NCI-H82 (cell line): ENCODE data around the gene KIRREL3.
"Not testable (repeated sequence)": the region's sequence is repeated elsewhere in the genome, so short reads cannot be mapped to it uniquely, and the experiment has no call there.

Source experiments
- DNase-seq: peaks from one replicate; lab custom pipeline; 2025; lab: John Stamatoyannopoulos, UW

KIRREL3 gene

DNA sequence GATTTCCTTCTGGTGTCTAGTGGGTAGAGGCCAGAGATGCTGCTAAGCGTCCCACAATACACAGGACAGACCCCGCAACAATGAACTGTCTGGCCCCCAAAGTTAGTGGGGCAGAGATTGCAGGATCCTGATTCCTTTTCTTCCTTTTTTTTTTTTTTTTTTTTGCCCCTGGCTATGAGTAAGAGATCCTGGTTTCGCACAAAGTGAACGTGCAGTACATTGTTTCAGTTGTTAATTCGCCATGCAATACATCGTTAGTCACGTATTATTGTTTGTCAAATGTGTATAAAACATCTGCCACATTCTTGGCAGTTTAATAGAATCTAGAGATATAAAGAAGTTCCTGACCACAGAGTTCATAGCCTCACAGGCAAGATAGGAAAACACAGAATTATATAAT, 624.8 kb downstream of the KIRREL3 start:
- no peak for DNase-seq

DNA sequence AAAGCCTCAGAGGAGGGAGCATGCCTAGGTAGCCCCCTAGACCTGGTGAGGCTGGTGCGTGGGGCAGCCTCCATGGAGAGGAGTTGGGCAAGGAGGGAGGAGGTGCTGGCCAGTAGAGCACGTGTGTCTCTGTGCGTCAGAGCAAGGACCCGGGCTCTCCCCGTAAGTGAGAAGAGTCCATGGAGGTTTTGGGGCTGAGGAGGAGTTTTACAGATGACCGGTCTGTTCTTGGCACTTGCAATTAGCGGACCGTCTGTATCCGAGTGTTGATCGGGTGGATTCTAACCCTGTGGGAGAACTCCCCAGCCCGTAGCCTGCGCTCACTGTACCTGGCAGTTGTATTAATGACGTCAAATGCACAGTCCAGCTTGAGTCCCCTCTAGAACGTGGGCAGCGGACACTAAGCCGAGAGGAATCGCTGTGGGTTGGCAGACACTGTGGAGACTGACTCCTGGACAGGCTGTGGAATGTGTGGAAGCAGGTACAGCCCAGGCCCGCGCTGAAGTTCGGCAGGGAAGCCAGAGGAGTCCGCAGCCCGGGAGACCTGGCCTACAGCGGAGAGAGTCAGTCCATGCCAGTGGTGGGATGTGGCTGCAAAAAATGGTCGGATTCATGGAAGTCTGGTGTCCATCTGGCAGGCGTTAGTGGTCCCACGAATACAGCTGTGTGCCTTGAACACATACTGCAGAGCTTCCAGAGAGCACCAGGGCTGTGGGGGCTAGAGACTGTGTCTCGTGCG, 625.8 kb downstream of the KIRREL3 start:
- DNase-seq, result not testable (repeated sequence)

DNA sequence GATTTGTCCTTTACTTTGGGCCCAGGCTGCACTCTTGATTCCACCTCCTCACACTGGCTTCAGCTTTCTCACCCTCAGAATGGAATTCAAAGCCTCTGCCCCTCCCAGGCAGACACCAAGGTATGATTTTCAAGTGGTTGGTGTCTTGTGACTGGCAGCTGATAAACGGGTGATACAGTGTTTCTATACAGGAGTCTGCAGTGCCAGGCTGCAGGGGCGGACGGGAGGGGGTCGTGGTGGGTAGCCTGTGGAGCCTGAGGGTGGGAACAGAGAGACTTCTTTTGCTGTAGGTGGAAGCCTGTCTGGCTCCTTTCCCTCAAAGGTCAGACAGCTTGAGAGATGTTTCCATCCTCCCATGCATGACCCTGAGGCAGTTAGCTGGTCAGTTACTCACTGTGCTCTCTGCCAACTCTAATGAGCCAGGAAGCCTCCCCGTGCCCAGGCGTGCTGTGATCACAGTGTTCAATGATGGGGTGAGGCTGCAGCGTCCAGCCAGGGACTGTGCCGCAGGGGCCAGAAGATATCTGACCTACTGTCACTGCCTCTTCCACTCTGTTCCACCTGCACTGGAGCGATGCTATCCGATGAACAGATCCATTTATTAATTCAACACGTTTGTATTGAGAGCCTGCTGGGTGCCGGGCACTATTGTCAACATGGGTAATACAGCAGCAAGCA, 627.0 kb downstream of the KIRREL3 start:
- not testable (repeated sequence) for DNase-seq
